ENCODE results near the gene TMEM38A.

DNA sequence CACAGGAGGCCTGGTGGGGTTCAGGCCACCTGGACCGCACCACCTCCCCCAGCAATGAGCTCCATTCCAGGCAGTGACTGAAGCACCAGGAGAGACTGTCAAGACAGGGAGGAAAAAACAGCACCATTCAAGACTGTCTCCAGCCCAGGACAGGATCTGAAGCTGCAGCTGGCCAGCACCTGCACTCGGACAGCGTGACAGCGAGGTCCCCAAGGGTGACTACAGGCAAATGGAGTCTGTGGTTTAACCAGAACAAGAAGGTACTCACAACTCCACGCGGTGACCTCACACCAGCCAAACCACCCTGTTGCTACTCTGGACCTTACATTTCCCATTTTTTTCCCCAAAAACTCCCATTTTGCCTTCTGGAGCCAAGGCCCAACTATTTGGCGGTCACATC lies 42.7 kb upstream of the TMEM38A start:
- TF ChIP-seq POLR2A (IDR thresholded peaks at IDR 0.05), result no peak
- TF ChIP-seq, protein P1, sequence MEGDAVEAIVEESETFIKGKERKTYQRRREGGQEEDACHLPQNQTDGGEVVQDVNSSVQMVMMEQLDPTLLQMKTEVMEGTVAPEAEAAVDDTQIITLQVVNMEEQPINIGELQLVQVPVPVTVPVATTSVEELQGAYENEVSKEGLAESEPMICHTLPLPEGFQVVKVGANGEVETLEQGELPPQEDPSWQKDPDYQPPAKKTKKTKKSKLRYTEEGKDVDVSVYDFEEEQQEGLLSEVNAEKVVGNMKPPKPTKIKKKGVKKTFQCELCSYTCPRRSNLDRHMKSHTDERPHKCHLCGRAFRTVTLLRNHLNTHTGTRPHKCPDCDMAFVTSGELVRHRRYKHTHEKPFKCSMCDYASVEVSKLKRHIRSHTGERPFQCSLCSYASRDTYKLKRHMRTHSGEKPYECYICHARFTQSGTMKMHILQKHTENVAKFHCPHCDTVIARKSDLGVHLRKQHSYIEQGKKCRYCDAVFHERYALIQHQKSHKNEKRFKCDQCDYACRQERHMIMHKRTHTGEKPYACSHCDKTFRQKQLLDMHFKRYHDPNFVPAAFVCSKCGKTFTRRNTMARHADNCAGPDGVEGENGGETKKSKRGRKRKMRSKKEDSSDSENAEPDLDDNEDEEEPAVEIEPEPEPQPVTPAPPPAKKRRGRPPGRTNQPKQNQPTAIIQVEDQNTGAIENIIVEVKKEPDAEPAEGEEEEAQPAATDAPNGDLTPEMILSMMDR (IDR thresholded peaks at IDR 0.05), result no peak
